Breast epithelium (tissue), 3 donors: ENCODE data around the gene TRPM5.

Experiments used
- POLR2AphosphoS5 ChIP-seq, 3 donors: sonication (generic); formaldehyde crosslinking; IDR thresholded peaks; one replicate each; pipeline ENCODE4 v1.6.1; 2017; ENCODE audit warnings: antibody characterized with exemption in 3 of 3
- TF ChIP-seq, protein P1 (sequence below), 3 donors: fragments of 450-650 bp; IDR thresholded peaks; one replicate each; pipeline ENCODE4 v1.5.1; 2016 to 2017; ENCODE audit warnings: antibody characterized with exemption in 3 of 3, mild to moderate bottlenecking in 3 of 3, moderate library complexity in 3 of 3

DNA sequence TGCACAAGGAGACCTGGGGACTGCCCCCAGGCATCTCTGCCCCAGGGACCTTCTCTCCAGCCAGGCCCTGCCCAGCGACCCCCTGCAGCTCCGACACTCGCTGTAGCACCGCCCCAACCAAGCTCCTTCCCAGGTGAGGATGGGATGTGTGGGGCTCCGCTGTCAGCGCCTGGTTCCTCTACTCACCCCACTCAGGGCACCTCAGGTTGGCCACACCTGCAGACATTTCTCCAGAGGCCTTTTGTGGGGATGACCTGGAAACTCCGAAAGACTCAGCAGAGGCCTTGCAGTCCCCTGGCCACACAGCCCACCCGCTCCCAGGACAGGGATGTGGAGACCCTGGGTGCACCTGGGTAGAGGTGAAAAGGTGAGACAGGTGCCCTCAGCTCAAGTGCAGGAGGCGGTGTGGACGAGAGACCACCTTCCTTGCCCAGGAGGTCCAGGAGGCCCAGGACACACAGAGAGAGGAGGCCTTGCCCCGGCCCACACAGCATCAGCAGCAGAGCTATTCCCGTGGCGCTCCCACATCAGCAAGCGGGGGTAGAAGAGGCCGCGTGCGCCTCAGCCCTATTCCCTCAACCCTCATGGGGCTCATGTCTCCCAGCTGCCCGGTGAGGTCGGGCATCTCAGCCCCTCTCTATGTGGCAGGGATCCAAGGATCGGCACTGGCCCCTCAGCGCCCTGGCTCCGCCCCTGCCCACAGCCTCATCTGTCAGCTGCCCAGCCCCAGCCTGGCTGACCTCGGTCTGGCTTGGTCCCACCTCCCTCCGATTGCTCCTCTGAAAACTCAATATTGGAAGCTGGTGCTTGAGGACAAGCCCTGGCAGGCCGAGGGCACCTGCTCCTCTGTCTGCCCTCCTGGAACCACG is 20.9 kb downstream of the TRPM5 start:
- no peak for TF ChIP-seq POLR2AphosphoS5 (IDR thresholded peaks at IDR 0.05)
- TF ChIP-seq, protein P1, sequence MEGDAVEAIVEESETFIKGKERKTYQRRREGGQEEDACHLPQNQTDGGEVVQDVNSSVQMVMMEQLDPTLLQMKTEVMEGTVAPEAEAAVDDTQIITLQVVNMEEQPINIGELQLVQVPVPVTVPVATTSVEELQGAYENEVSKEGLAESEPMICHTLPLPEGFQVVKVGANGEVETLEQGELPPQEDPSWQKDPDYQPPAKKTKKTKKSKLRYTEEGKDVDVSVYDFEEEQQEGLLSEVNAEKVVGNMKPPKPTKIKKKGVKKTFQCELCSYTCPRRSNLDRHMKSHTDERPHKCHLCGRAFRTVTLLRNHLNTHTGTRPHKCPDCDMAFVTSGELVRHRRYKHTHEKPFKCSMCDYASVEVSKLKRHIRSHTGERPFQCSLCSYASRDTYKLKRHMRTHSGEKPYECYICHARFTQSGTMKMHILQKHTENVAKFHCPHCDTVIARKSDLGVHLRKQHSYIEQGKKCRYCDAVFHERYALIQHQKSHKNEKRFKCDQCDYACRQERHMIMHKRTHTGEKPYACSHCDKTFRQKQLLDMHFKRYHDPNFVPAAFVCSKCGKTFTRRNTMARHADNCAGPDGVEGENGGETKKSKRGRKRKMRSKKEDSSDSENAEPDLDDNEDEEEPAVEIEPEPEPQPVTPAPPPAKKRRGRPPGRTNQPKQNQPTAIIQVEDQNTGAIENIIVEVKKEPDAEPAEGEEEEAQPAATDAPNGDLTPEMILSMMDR (IDR thresholded peaks at IDR 0.05) = no peak
